22Rv1 (cell line): ENCODE measurements around the gene CCDC120.

Source experiments
- ZFX ChIP-seq: fragments of 450-650 bp; IDR thresholded peaks from 2 replicates; pipeline ENCODE4 v1.6.1; 2017; ENCODE audit warnings: antibody characterized with exemption, borderline replicate concordance
- TF ChIP-seq, protein P1 (sequence below): fragments of 450-650 bp; IDR thresholded peaks from 2 replicates; pipeline ENCODE4 v1.5.1; 2017; ENCODE audit warnings: mild to moderate bottlenecking

DNA sequence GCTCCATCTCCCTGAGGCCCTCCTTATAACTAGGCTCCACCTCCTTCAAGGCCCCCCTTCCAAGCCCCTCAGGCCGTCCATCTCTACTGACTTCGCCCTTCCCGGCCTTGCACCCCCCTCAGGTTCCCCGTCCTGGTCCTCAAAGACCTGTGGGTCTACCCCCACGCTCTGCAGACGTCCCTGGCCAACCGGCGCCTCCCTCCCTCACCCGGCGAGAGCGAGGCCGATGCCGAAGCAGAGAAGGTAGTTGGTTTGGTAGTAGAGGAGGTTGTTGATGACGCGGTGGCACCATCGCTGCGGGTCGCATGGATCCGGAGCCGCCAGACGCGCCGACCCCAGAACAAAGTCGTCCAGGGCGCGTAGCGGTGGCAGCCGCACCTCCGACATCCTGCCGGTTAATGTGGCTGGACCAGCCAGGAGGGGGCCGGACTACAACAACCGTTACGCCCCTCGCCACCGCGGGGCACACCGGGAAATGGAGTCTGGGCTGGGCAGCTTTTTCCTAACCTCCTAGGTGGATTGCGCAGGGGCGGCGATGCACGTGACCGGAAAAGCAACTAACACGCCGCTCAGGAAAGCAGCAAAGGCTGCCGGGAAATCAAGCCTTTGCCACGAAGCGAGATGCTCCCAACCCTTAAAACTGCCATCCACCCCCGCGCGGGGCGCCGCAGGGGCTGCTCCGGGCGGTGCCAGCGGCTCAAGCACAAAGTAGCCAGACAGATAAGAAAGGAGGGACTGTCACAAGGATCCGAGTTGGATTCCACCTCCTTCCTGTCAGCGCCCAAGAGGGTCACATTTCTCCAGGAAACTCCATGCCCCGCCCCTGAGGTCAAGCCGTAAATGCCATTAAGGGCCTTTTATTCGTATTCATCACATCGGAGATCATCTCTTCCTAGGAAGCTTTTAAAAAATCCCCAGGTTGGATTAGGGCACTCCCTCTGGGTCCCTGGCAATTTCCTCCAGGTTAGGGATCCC lies 15.1 kb downstream of the CCDC120 start, which contains the start of gene PRAF2:
- TF ChIP-seq, protein P1, sequence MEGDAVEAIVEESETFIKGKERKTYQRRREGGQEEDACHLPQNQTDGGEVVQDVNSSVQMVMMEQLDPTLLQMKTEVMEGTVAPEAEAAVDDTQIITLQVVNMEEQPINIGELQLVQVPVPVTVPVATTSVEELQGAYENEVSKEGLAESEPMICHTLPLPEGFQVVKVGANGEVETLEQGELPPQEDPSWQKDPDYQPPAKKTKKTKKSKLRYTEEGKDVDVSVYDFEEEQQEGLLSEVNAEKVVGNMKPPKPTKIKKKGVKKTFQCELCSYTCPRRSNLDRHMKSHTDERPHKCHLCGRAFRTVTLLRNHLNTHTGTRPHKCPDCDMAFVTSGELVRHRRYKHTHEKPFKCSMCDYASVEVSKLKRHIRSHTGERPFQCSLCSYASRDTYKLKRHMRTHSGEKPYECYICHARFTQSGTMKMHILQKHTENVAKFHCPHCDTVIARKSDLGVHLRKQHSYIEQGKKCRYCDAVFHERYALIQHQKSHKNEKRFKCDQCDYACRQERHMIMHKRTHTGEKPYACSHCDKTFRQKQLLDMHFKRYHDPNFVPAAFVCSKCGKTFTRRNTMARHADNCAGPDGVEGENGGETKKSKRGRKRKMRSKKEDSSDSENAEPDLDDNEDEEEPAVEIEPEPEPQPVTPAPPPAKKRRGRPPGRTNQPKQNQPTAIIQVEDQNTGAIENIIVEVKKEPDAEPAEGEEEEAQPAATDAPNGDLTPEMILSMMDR = no peak
- no peak for TF ChIP-seq ZFX
